GM21717 (cell line): ENCODE results near the gene SLFNL1.

ENCODE experiments used
- ATAC-seq: cut with Tn5 transposase; IDR thresholded peaks from one replicate; pipeline ENCODE4 v1.9.1; 2021; ENCODE audit warnings: mild to moderate bottlenecking, moderate library complexity; ENCODE audit not compliant: unreplicated experiment

SLFNL1 gene

DNA sequence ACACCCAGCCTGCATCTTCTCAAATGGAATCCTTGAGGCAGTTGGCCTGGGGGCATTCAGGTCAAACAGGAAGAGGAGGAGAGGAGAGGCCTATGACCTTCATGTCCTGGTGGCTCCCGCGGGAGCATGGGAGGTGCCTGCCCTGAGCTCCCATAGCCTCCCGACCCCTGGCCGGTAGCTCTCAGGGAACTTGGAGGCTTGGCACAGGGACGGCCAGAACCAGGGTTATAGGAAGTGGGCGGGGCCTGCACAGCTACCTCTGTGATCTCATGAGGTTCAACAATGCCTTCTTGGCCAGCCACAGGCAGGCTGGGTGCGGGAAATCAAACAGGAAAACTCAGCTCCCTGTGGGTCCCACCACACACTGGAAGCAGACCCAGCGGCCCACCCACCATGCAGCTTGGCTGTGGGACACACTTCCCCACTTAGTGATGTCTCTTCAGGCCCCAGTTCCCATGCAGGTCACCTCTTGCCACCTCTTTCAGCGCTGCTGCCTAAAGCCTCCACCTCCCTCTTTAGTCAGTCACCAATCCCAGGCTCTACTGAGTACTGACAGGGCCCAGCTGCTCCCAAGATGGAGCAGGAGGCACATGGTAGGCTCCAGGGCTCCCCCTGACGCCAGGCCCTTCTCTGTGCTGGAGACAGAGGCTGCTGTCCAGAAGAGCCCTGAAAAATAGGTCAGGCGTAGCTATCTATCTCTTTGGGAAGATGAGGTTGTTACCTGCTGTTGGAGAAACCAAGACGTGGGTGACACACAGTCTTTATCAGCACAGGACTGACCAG, at the start of gene SLFNL1:
TSS of gene SLFNL1 (minus strand) at position 200 of the 783 bp plus-strand sequence. CDS start 1,065 bp downstream, outside the sequence.
- ATAC-seq: no peak

DNA sequence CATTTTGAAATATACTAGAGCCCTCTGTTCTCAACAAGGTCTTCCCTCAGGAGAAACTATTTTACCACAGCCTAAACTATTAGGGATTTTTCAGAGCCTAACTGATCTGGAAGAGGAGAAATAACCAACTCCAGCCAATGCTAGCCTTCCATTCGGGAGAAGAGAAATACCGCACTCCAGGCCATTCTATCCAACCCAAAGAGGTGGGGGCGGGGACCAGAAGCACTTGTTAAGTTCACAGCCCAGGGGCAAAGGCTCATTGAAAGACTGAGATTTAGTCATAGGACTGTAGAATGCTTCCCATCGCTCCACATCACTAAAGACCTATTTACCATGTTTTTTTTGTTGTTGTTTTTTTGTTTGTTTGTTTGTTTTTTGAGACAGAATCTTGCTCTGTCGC, 35.4 kb upstream of the SLFNL1 start:
- no peak for ATAC-seq

- ATAC-seq: no peak
Observed at GRCh38 chr1:41053316-41053715, 31.8 kb upstream of the SLFNL1 start.

DNA sequence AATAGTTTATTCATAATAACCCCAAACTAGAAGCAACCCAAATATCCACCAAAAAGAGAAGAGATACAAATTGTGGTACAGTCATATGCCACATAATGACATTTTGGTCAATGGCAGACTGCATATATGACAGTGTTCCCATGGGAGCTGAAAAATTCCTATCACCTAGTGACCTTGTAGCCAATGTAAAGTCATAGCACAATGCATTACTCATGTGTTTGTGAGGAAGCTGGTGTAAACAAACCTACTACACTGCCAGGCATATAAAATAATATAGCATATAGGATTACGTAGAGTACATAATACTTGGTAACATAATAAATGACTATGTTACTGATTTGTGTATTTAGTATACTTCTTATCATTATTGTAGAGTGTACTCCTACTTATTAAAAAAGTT, 29.5 kb upstream of the SLFNL1 start:
- ATAC-seq: no peak

- no peak for ATAC-seq
Observed at GRCh38 chr1:41048540-41048939, 27.0 kb upstream of the SLFNL1 start.

DNA sequence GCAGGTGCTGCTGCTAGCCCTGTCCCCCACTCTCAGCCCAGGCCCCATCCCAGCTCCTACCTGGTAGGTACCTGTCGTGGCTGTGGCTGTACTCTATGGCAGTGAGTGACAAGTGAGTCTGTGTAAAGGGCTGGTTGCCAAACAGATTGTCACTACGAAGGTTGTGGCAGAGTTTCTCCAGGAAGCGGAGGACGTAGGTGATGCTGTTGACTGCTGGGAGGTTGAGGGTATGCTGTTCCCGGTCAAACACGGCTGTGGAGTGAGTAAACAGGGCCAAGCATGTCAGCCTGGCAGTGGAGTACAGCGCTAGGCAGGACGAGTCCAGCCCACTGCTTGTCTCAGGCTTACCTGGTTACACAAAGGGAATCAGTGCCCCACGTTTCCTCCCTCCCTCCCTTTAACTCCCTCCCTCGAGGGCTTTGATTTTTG, 24.8 kb upstream of the SLFNL1 start:
- no peak for ATAC-seq

DNA sequence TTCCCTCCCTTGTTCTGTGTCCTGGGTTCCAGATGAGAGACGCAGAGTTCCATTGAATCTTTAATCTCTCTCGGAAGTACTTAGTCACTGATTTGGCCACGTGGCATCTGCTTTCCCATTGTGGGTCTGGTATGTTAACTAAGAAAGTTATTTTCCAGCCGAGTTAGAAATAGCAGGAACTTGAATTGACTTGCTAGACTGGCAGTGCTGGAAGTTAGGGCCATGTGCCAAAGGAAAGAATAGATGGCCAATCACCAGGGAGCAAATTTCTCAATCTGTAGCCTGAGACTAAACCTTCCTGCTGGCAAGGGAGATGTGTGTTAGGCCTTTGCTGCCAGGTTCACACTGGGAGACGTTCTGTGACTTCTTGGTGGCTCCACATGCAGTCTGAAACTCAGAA, 24.2 kb upstream of the SLFNL1 start:
- no peak for ATAC-seq

DNA sequence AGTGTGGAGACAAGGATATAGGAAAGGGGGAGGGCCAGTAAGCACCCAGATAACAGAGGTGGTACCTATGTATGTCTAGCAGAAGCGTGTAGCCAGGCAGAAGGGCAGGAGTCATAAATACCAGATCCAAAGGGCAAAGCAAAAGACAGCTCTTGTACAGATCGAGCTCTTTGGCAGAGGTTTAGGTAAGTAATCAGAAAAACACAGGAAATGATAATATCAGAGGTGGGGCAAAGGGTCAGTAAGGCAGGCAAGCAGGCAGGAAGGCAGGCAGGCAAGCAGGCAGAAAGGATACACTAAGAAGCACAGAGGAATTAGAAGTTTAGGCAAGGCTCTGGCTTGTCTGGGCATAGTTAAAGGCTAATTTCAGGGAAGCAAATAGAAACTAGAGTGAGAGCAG, 22.7 kb upstream of the SLFNL1 start:
- no peak for ATAC-seq

DNA sequence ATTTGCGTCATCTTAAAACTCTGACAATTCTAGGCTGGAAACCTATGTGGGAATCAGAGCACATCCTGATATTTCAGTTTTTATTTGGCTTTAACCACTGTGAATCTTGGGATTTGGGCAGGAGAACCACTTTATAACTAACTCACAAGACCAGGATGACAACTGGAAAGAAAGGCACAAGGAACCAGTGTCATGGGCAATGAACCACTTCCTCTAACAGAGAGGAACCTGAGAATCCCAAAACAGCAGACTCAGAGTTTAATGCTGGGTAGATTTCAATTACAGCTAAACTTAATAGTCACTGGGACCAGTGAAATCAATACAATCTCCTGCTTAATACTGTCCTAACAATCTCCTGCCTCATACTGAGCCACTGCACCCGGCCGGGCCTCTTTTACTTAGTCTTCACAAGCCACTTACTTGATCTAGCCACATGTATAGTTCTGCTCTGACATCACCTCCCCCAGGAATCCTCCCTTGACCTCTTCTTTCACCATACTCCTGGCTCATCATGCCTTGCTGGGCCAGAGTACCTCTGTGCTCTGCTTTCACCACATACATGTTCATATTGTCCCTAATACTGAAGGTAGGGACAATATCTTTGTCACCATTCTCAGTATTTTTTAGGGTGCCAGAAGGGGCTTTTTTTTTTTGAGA, 20.2 kb upstream of the SLFNL1 start:
- no peak for ATAC-seq

DNA sequence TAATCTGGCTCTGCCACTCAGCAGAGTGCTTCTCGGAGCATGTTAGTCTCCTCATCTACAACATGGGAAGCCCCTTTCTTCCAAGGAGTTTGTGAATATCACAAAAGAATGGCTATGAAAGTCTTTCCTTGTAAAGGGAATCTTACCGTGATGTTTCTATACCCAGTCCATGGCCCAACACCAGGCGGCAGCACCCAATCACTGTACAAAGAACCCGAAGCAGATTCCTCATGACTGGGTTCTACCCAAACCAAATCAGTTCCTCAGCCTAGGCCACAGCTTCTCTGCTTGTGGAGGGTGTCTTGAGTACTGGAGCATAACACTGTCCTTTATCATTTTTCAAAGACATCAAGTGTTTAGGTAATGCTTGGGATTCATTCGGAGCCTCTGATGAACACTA, 16.6 kb upstream of the SLFNL1 start:
- ATAC-seq: no peak

DNA sequence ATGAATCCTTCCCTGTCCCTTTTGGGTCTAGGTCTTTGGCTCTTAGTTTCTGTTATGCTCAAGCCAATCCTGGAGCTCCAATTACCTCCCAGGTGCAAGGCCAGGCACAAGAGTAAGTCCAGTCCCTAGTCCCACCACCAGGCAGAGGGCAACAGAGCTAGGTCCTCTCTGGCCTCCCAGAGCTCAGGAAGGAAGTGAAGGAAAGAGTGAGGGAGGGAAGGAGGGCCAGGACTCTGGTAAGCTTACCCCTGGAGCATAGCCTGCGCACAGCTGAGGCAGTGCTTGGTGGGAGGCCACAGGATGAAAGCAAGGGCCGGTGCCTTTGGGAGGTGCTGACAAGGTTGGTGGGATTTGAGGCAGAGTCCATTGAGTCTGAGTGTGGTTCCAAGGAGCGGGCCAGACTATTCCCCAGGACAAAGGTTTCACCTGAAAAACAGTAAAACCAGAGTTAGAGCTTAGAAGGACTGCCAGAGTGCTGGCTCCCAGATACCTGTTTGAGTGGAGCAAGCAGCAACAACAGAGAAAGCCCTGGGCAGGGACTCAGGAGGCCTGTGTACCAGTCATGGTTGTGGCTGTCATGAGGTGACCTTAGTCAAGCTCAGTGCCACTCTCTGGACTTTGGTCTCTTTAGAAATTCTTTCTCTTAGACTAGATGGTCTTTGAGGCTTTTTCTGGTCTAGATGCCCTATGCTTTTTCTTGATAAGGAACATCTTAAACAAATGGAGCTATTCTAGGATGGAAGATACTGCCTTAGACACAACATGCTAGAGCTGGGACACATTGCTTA, 15.8 kb upstream of the SLFNL1 start:
- ATAC-seq: no peak

GRCh38 chr1:41033272-41033671, 11.7 kb upstream of the SLFNL1 start:
- no peak for ATAC-seq

GRCh38 chr1:41032147-41032546, 10.6 kb upstream of the SLFNL1 start:
- ATAC-seq: no peak

DNA sequence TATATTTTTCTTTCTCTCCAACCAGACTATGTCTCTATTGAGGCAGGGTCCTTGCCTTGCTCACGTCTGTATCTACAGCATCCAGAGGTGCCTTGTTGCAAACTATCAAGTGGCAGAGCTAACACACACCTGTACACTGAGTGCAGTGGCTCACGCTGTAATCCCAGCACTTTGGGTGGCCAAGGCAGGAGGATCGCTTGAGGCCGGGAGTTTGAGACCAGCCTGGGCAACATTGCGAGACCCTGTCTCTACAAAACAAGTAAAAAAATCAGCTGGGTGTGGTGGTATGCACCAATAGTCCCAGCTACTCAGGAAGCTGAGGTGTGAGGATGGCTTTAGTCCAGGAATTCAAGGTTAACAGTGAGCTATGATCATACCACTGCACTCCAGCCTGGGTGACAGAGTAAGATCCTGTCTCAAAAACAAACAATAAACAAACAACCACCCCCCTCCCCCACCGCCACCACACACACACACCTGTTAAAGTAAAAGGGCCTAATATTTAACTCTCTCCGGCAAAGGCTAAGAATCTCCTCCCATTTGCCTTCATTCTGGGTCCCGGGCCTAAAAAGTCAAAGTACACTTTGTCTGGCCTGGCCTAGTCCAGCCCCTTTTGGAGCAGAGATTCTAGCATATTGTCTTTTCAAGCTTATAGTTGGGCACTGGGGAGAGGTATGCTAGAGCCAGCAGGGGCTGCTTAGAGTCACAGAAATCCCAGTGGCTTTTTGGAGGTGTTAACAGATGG, 9.5 kb upstream of the SLFNL1 start:
- no peak for ATAC-seq

- ATAC-seq: no peak
Observed at GRCh38 chr1:41028034-41028642, 6.6 kb upstream of the SLFNL1 start.

GRCh38 chr1:41025979-41026819, 4.7 kb upstream of the SLFNL1 start:
- ATAC-seq: no peak

- ATAC-seq: no peak
Observed at GRCh38 chr1:41024953-41025352, 3.4 kb upstream of the SLFNL1 start.

DNA sequence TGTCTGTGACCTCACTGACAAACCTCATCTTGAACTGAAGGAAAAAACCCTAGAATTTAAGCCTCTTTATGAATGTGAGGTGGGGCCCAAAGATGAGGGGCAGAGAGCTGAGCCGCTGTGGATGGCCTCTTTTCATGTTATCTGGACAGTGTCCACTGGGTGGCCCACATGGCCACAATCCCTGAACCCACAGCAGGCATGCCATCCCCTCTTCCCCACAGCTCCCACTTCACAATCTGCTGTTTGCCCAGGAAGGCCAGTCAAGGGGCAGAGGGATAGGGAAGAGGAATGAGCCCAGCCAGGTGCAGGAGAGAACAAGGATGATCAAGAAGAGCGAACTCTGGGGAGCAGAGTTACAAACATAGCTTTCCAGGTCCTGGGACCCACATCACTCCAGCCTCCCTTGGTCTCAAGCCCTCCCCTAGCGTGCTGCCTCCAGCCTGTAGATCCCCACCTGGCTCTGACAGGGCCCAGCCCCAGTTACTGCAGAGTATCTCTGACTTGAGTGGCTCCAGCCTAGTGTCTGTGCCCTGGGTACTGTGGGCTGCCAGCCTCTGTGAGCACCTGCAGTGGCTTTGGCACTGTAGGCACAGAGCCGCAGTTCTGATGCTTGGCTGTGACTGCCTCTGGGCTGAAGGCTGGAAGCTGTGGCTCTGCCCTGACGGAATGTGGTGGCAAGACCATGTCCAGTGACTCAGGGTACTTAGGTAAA, 1.9 kb upstream of the SLFNL1 start:
- no peak for ATAC-seq

DNA sequence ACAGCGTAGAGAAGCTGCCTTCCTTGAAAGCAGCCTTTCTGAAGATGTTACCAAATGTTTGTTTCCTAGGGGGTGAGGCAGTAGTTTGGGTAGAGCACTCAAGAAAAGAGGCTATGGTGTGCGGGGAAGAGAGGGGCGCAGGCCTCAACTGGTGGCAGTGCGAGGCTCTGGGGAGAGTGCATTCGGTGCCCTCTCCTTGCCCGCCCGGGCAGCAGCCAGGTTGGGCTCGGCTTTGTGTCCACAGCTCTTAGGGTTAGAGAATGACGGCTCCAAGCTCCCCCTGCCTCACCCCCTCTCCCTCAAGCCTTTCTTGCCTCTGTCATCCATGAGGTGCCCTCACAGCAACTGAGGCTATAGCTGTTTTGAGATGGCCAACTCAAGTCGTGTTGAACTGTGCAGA, 899 bp upstream of the SLFNL1 start:
- ATAC-seq: no peak
